GM10248 (cell line): Measurements from ENCODE around the gene TUBB2B.

ENCODE experiments used
- CTCF ChIA-PET: fragments of 300-600 bp; sonication (Branson Sonifier 250); formaldehyde crosslinking; extraction: SDS; loops from one replicate; lab custom pipeline; 2021; ENCODE audit warnings: antibody characterized with exemption; lab: Yijun Ruan, JAX
- POLR2A ChIA-PET: fragments of 350-650 bp; sonication (Branson Sonifier 250); formaldehyde crosslinking; extraction: SDS; loops from one replicate; lab custom pipeline; 2020; ENCODE audit warnings: antibody characterized with exemption; lab: Yijun Ruan, JAX
- DNase-seq: peaks from one replicate; pipeline ENCODE4 v3.0.0; 2012; ENCODE audit errors: extremely low spot score
- CTCF ChIP-seq: IDR thresholded peaks from 2 replicates; pipeline ENCODE4 v1.5.1; 2012; ENCODE audit warnings: mild to moderate bottlenecking, low read depth; ENCODE audit errors: extremely low read depth, missing control alignments, control extremely low read depth

TUBB2B gene

GRCh38 chr6:3236005-3236404 is 8.6 kb upstream of the TUBB2B start:
- no peak for TF ChIP-seq CTCF
- POLR2A ChIA-PET = no interaction called here
- DNase-seq = no peak
- CTCF ChIA-PET = interaction anchor here (0.9 to 4.0 kb wide), 5 partner anchors 12 to 110 kb away, joined by 3 to 22 read pairs (median 4); partner anchors contain the start of gene TUBB2A

GRCh38 chr6:3235486-3235885 is 8.0 kb upstream of the TUBB2B start:
- ChIA-PET POLR2A (no interaction called here), CTCF (interaction anchor here (0.9 to 4.0 kb wide), 5 partner anchors 12 to 110 kb away, joined by 3 to 22 read pairs (median 4); partner anchors contain the start of gene TUBB2A)
- DNase-seq = no peak
- no peak for TF ChIP-seq CTCF

- DNase-seq = no peak
- CTCF ChIA-PET = interaction anchor here (1.0 to 3.7 kb wide), 2 partner anchors 10 to 18 kb away, joined by 4 to 26 read pairs; no protein-coding TSS in a partner anchor
- TF ChIP-seq CTCF = no peak
- POLR2A ChIA-PET = no interaction called here
Measured at GRCh38 chr6:3233904-3234303, 6.5 kb upstream of the TUBB2B start.

- no peak for DNase-seq
- ChIA-PET POLR2A (no interaction called here), CTCF (interaction anchor here (1.0 to 3.7 kb wide), 2 partner anchors 11 to 18 kb away, joined by 4 to 26 read pairs; no protein-coding TSS in a partner anchor)
- TF ChIP-seq CTCF = no peak
Measured at GRCh38 chr6:3233321-3233720, 5.9 kb upstream of the TUBB2B start.

- POLR2A ChIA-PET = no interaction called here
- DNase-seq = no peak
- CTCF ChIA-PET = interaction anchor here (3.7 kb wide), 1 partner anchor 19 kb away, joined by 26 read pairs; no protein-coding TSS in a partner anchor
- no peak for TF ChIP-seq CTCF
Measured at GRCh38 chr6:3232017-3232945, 4.8 kb upstream of the TUBB2B start.

- no peak for TF ChIP-seq CTCF
- ChIA-PET CTCF (interaction anchor here (3.7 kb wide), 1 partner anchor 20 kb away, joined by 26 read pairs; no protein-coding TSS in a partner anchor), POLR2A (no interaction called here)
- DNase-seq = no peak
Measured at GRCh38 chr6:3231247-3232016, 4.0 kb upstream of the TUBB2B start.
